ENCODE measurements around the gene RASL12.
"Not testable (repeated sequence)": the region's sequence is repeated elsewhere in the genome, so short reads cannot be mapped to it uniquely, and the experiment has no call there.

RASL12 gene

GRCh38 chr15:65075607-65076395, 8.0 kb upstream of the RASL12 start:
- not testable (repeated sequence) for DNase-seq (ENCODE audit: low spot score)

- not testable (repeated sequence) for DNase-seq (ENCODE audit: low spot score)
Measured at GRCh38 chr15:65074946-65075345, 7.2 kb upstream of the RASL12 start.

- no peak for DNase-seq (ENCODE audit: low spot score)
Measured at GRCh38 chr15:65072617-65073016, 4.8 kb upstream of the RASL12 start.

- DNase-seq (ENCODE audit: low spot score), result no peak
Measured at GRCh38 chr15:65072027-65072426, 4.2 kb upstream of the RASL12 start.

- DNase-seq (ENCODE audit: low spot score), result no peak
Measured at GRCh38 chr15:65071381-65071811, 3.6 kb upstream of the RASL12 start.

GRCh38 chr15:65069779-65070546, 2.2 kb upstream of the RASL12 start:
- no peak for DNase-seq (ENCODE audit: low spot score)

- DNase-seq (ENCODE audit: low spot score), result no peak
Measured at GRCh38 chr15:65069179-65069578, 1.4 kb upstream of the RASL12 start.

- DNase-seq (ENCODE audit: low spot score), result no peak
Measured at GRCh38 chr15:65068403-65068788, 605 bp upstream of the RASL12 start.

- no peak for DNase-seq (ENCODE audit: low spot score)
Measured at GRCh38 chr15:65067317-65067644, 510 bp downstream of the RASL12 start.

- DNase-seq (ENCODE audit: low spot score), result no peak
Measured at GRCh38 chr15:65066635-65067316, 1.0 kb downstream of the RASL12 start.

- DNase-seq (ENCODE audit: low spot score), result no peak
Measured at GRCh38 chr15:65066001-65066634, 1.7 kb downstream of the RASL12 start.

GRCh38 chr15:65062726-65063125, 5.1 kb downstream of the RASL12 start:
- no peak for DNase-seq (ENCODE audit: low spot score)

GRCh38 chr15:65062061-65062460, 5.7 kb downstream of the RASL12 start:
- DNase-seq (ENCODE audit: low spot score), result no peak

GRCh38 chr15:65060641-65061397, 7.0 kb downstream of the RASL12 start:
- DNase-seq (ENCODE audit: low spot score), result no peak

GRCh38 chr15:65059931-65060596, 7.7 kb downstream of the RASL12 start:
- DNase-seq (ENCODE audit: low spot score), result no peak

- no peak for DNase-seq (ENCODE audit: low spot score)
Measured at GRCh38 chr15:65059369-65059750, 8.4 kb downstream of the RASL12 start.

- no peak for DNase-seq (ENCODE audit: low spot score)
Measured at GRCh38 chr15:65058394-65059368, 9.1 kb downstream of the RASL12 start.

- no peak for DNase-seq (ENCODE audit: low spot score)
Measured at GRCh38 chr15:65057549-65057940, 10.2 kb downstream of the RASL12 start.

- DNase-seq (ENCODE audit: low spot score), result no peak
Measured at GRCh38 chr15:65056868-65057548, 10.8 kb downstream of the RASL12 start.

Data from ecto neural progenitor cell (in vitro differentiated cells).